GM12878 (cell line): Measurements from ENCODE around the gene BAG3. TPM values are rescaled to one million over a fixed set of nuclear protein-coding genes. Genes with fewer than 3 reads are reported as not detected.

Source experiments
- ATAC-seq: fragments of 200-7000 bp; cut with Tn5 transposase; 3 replicates; pipeline ENCODE4 v1.9.1; 2020; ENCODE audit warnings: mild to moderate bottlenecking, moderate library complexity
- BruUV-seq: library from RNA; stranded (reverse); fragments of 400-500 nt; replicated peaks from 2 replicates; lab custom pipeline; 2021; lab: Mats Ljungman, UMichigan
- CTCF ChIA-PET: fragments of 300-600 bp; sonication (Branson Sonifier 250); formaldehyde crosslinking; extraction: SDS; loops from one replicate; lab custom pipeline; 2021; ENCODE audit warnings: inconsistent platforms; lab: Yijun Ruan, JAX
- POLR2A ChIA-PET: fragments of 350-600 bp; formaldehyde crosslinking; extraction: SDS; loops from one replicate; lab custom pipeline; 2021; ENCODE audit warnings: inconsistent platforms; lab: Charles Lee
- RAD21 ChIA-PET: fragments of 300-600 bp; sonication (Branson Sonifier 250); formaldehyde crosslinking; loops from one replicate; lab custom pipeline; 2023; ENCODE audit warnings: antibody characterized with exemption; ENCODE audit not compliant: unreplicated experiment; lab: Charles Lee
- SMC1A ChIA-PET: fragments of 300-600 bp; sonication (Branson Sonifier 250); formaldehyde crosslinking; loops from one replicate; lab custom pipeline; 2023; ENCODE audit not compliant: unreplicated experiment, uncharacterized antibody; lab: Charles Lee
- DNase-seq: peaks from one replicate; pipeline ENCODE4 v3.0.0-alpha.2; 2011; ENCODE audit warnings: low read depth, low spot score
- FAIRE-seq: peaks from 3 replicates; lab custom pipeline; 2011; peaks lifted over from hg19 to GRCh38; lab: Jason Lieb, UNC
- H2AFZ ChIP-seq: 2 replicates; pipeline ENCODE4 v1.6.0; 2011; ENCODE audit warnings: low read depth, low read length, control low read depth; ENCODE audit not compliant: control insufficient read depth
- H3K27ac ChIP-seq: 2 replicates; pipeline ENCODE4 v1.5.1; 2011; ENCODE audit warnings: control low read depth; ENCODE audit not compliant: control insufficient read depth, insufficient read depth
- H3K27me3 ChIP-seq, 2 experiments: replicated peaks in 1 of 2; 2 replicates each; pipeline versions ENCODE4 v1.6.0 to v1.6.1; 2011; ENCODE audit warnings: low read length in 1 of 2; ENCODE audit not compliant: control insufficient read depth in 2 of 2, insufficient read depth in 2 of 2
- H3K36me3 ChIP-seq, 2 experiments: 2 replicates each; pipeline ENCODE4 v1.5.1; 2011; ENCODE audit warnings: low read length in 1 of 2; ENCODE audit not compliant: control insufficient read depth in 2 of 2, insufficient read depth in 2 of 2
- H3K4me1 ChIP-seq: 2 replicates; pipeline ENCODE4 v1.6.1; 2011; ENCODE audit warnings: mild to moderate bottlenecking, low read length, moderate library complexity, mixed read lengths; ENCODE audit not compliant: control insufficient read depth, insufficient read depth
- H3K4me2 ChIP-seq: 2 replicates; pipeline ENCODE4 v1.6.0; 2011; ENCODE audit warnings: control low read depth; ENCODE audit not compliant: control insufficient read depth, insufficient read depth
- H3K4me3 ChIP-seq: fragments of 200-600 bp; sonication (generic); 2 replicates; pipeline ENCODE4 v1.5.1; 2016
- H3K79me2 ChIP-seq: 2 replicates; pipeline ENCODE4 v1.6.0; 2011; ENCODE audit warnings: low read length; ENCODE audit not compliant: control insufficient read depth, insufficient read depth
- H3K9ac ChIP-seq: 2 replicates; pipeline ENCODE4 v1.8.0; 2011; ENCODE audit warnings: low read length, control low read depth, mixed read lengths; ENCODE audit not compliant: control insufficient read depth, insufficient read depth
- H3K9me3 ChIP-seq: replicated peaks from 3 replicates; pipeline ENCODE4 v1.5.1; 2011; ENCODE audit warnings: mild to moderate bottlenecking, low read length; ENCODE audit not compliant: control insufficient read depth, insufficient read depth
- H4K20me1 ChIP-seq: 2 replicates; pipeline ENCODE4 v1.6.0; 2011; ENCODE audit not compliant: control insufficient read depth, insufficient read depth
- CREM ChIP-seq: IDR thresholded peaks from 2 replicates; pipeline ENCODE4 v1.6.1; 2014; ENCODE audit warnings: antibody characterized with exemption, low read depth
- CUX1 ChIP-seq: IDR thresholded peaks from 2 replicates; pipeline ENCODE4 v1.6.1; 2012; ENCODE audit warnings: improper control_type of control experiment, low read depth, low read length; ENCODE audit not compliant: insufficient replicate concordance
- ELK1 ChIP-seq: IDR thresholded peaks from 2 replicates; pipeline ENCODE4 v1.6.1; 2012; ENCODE audit warnings: low read depth, low read length, improper control_type of control experiment
- JUND ChIP-seq: IDR thresholded peaks from 2 replicates; pipeline ENCODE4 v1.6.1; 2012; ENCODE audit warnings: low read depth, mild to moderate bottlenecking, low read length, improper control_type of control experiment, moderate library complexity
- MLLT1 ChIP-seq: fragments of 450-650 bp; IDR thresholded peaks from 2 replicates; pipeline ENCODE4 v1.6.1; 2016; ENCODE audit warnings: mild to moderate bottlenecking
- PAX8 ChIP-seq: fragments of 450-650 bp; IDR thresholded peaks from 2 replicates; pipeline ENCODE4 v1.6.1; 2017; ENCODE audit warnings: mild to moderate bottlenecking, moderate library complexity
- RB1 ChIP-seq: fragments of 450-650 bp; formaldehyde crosslinking; IDR thresholded peaks from 2 replicates; pipeline ENCODE4 v1.6.1; 2017; ENCODE audit warnings: mild to moderate bottlenecking, borderline replicate concordance
- SIN3A ChIP-seq: IDR thresholded peaks from 2 replicates; pipeline ENCODE4 v1.6.1; 2012; ENCODE audit warnings: low read depth, low read length, improper control_type of control experiment
- SMAD5 ChIP-seq: IDR thresholded peaks from 2 replicates; pipeline ENCODE4 v1.6.1; 2016; ENCODE audit warnings: antibody characterized with exemption, low read depth
- SMARCA5 ChIP-seq: fragments of 450-650 bp; IDR thresholded peaks from 2 replicates; pipeline ENCODE4 v1.6.1; 2017; ENCODE audit warnings: mild to moderate bottlenecking
- ZNF24 ChIP-seq: fragments of 450-650 bp; IDR thresholded peaks from 2 replicates; pipeline ENCODE4 v1.6.1; 2017; ENCODE audit warnings: antibody characterized with exemption, mild to moderate bottlenecking
- WGBS: methylation state at CpG from one replicate; pipeline ENCODE4 v1.1.6; 2016; ENCODE audit warnings: low lambda C conversion rate; ENCODE audit not compliant: insufficient replicate concordance, insufficient coverage; ENCODE audit errors: missing lambda C conversion rate; 5-methylcytosine and 5-hydroxymethylcytosine counted together
- in situ Hi-C: fragments of 300-500 bp; cut with MboI; formaldehyde crosslinking; loops from 9 replicates; pipeline ENCODE4 v1.14.3; 2018; ENCODE audit warnings: mixed read lengths
- intact Hi-C: fragments of 100-400 bp; cut with micrococcal nuclease; formaldehyde crosslinking; loops from one replicate; pipeline ENCODE4 v1.14.2; 2022; ENCODE audit not compliant: unreplicated experiment
- polyA plus RNA-seq, 11 experiments: library from polyadenylated mRNA; depleted of rRNA in 4 of 11; unstranded in 6 of 11; stranded (reverse) in 5 of 11; fragments of >200 nt; fragmentation: Nextera tagmentation in 4 of 11; fragmentation: Illumina TruSeq in 1 of 11; extraction: Ambion mirVana in 4 of 11; extraction: Trizol in 1 of 11; gene quantifications; 1 replicate in 1 of 11; 2 replicates in 10 of 11; pipeline versions ENCODE4 v1.2.1 to v1.2.3, GENCODE V29; 2011 to 2016; ENCODE audit warnings: inconsistent platforms in 2 of 11, missing spikeins in 2 of 11, low read depth in 1 of 11
- total RNA-seq, 4 experiments: library from RNA; depleted of rRNA in 3 of 4; stranded (reverse); fragments of >200 nt in 3 of 4; fragmentation: Illumina TruSeq in 1 of 4; extraction: Trizol in 1 of 4; gene quantifications; 2 replicates each; pipeline versions ENCODE4 v1.2.1 to v1.2.3, GENCODE V29; 2013 to 2021
- TF ChIP-seq, protein P1 (sequence below): IDR thresholded peaks from 2 replicates; pipeline ENCODE4 v1.6.1; 2011; ENCODE audit warnings: low read depth, low read length, improper control_type of control experiment, borderline replicate concordance

BAG3 gene
- total and polyA plus RNA-seq, 10 of the 15 experiments (the other 5 are each of a cell fraction or from before 2014, with no cell fraction given), result 0.71 to 14.1 (median 4.3) TPM

DNA sequence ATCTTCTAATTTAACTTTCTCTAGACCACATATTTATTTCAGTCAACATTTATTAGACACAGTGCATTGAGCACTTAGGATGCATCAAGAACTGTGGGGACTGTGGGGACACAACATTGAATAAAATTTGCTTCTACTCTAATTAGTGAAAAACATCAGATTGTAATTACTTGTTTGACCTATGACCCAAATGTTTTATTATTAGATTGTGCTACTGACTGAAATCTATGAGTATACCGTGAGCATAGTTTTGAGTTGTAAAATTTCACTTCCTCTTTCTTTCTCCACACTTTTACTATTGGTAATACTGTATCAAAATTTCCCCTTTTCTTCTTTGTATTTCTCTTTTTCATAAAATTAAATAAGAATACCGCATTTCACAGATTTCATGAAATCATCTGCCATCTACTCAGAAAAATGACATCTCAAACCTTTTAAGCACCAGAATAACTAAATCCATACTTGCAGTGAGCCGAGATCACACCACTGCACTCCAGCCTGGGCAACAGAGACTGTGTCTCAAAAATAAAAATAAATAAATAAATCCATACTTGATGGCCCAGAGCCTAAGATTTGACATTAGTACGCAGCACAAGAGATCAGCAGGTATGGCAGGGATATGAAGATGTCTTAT lies 49.3 kb downstream of the BAG3 start (continued):
- TF ChIP-seq, protein P1, sequence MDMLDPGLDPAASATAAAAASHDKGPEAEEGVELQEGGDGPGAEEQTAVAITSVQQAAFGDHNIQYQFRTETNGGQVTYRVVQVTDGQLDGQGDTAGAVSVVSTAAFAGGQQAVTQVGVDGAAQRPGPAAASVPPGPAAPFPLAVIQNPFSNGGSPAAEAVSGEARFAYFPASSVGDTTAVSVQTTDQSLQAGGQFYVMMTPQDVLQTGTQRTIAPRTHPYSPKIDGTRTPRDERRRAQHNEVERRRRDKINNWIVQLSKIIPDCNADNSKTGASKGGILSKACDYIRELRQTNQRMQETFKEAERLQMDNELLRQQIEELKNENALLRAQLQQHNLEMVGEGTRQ, result no peak
- TF ChIP-seq JUND (no peak; the same call in 1 of the 2 replicates), CREM (peak; percentile 83)

DNA sequence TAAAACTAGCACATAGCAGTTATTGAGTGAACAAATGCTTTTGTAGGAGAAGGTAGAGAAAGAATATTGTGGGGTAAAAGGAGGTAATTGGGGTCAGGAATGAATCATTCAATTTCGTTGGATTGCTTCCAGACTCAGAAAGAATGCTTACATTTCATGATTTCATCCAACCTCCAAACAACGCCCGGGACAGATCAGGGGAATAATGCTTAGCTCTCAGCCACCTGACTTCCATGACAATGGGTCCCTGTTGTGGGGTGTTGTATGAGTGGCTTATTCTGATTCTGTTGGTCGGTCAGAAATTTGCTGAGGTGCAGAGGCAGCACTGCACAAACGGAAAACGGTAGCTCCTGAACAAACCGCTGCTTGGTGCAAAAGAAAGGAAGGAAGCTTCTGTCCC lies 50.7 kb downstream of the BAG3 start:
- no peak overlapping the region for H3K9ac ChIP-seq
- H3K4me3 ChIP-seq, result no peak overlapping the region
- ChIA-PET POLR2A (interaction anchor here (0.5 to 2.8 kb wide), 8 partner anchors 10 to 523 kb away, joined by 3 to 58 read pairs (median 3); partner anchors contain the start of gene INPP5F), RAD21 (interaction anchor here (0.7 to 9.5 kb wide), 7 partner anchors 13 to 83 kb away, joined by 3 to 143 read pairs (median 3); partner anchors contain the start of gene INPP5F), CTCF (interaction anchor here (0.7 to 6.5 kb wide), 8 partner anchors 10 to 157 kb away, joined by 3 to 45 read pairs (median 4); partner anchors contain the start of gene INPP5F), SMC1A (interaction anchor here (0.6 to 9.6 kb wide), 13 partner anchors 9 to 503 kb away, joined by 3 to 165 read pairs (median 6); partner anchors contain the start of gene INPP5F)
- H3K36me3 ChIP-seq, result no peaks in the 10 kb centered on the region
- H3K4me2 ChIP-seq, result no peak overlapping the region
- H3K79me2 ChIP-seq, result no peaks in the 10 kb centered on the region
- no peak for FAIRE-seq
- no peaks in the 10 kb centered on the region for H4K20me1 ChIP-seq
- BruUV-seq, result no TSS peak
- no peak overlapping the region for H2AFZ ChIP-seq
- H3K9me3 ChIP-seq, result peaks cover 13% of the 10 kb centered on the region
- intact Hi-C loops, result loop anchor here (5.0 kb wide), 1 partner anchor 35 kb away; no protein-coding TSS in a partner anchor
- H3K27ac ChIP-seq, result no peak overlapping the region
- ATAC-seq, result no peak
- WGBS, result 73% methylated on average over 7 of the region's 7 CpGs
- DNase-seq, result no peak
- H3K4me1 ChIP-seq, result peaks cover 68% of the 10 kb centered on the region
- no peaks in the 10 kb centered on the region for H3K27me3 ChIP-seq
- in situ Hi-C loops, result no loop called here
- no peak for TF ChIP-seq CUX1
- TF ChIP-seq RB1, result no peak
- no peak for TF ChIP-seq ELK1
- no peak for TF ChIP-seq SMAD5
- peak; percentile 89 for TF ChIP-seq MLLT1
- TF ChIP-seq ZNF24, result 0 out of 2 replicates have a peak, but pooled peaks have one; percentile 31
- no peak for TF ChIP-seq SMARCA5
- TF ChIP-seq SIN3A, result no peak
- TF ChIP-seq PAX8, result no peak
